Esophagus muscularis mucosa (tissue), 4 donors: Measurements from ENCODE around the gene CD8B2. TPM values are rescaled to one million over a fixed set of nuclear protein-coding genes. Genes with fewer than 3 reads are reported as not detected.
"Not testable (repeated sequence)": the region's sequence is repeated elsewhere in the genome, so short reads cannot be mapped to it uniquely, and the experiment has no call there.

Experiments used
- DNase-seq: peaks from one replicate; pipeline ENCODE4 v3.0.0-alpha.2; 2017; ENCODE audit errors: extremely low spot score
- H3K27ac ChIP-seq, 4 donors: fragments of 200-600 bp; sonication (generic); replicated peaks in 1 of 4; 1 replicate in 3 of 4; 2 replicates in 1 of 4; pipeline ENCODE4 v1.5.1; 2016 to 2019; ENCODE audit warnings: mild to moderate bottlenecking in 1 of 4
- H3K27me3 ChIP-seq, 4 donors: fragments of 200-600 bp; sonication (generic); one replicate each; pipeline versions ENCODE4 v1.5.1 to v1.6.0; 2016 to 2019
- H3K36me3 ChIP-seq, 4 donors: fragments of 200-600 bp; sonication (generic); one replicate each; pipeline ENCODE4 v1.5.1; 2016 to 2019
- H3K4me1 ChIP-seq, 4 donors: fragments of 200-600 bp; sonication (generic); one replicate each; pipeline ENCODE4 v1.5.1; 2016 to 2019
- H3K4me3 ChIP-seq, 4 donors: fragments of 200-600 bp; sonication (generic); 1 replicate in 2 of 4; 2 replicates in 2 of 4; pipeline ENCODE4 v1.5.1; 2016 to 2019; ENCODE audit warnings: mild to moderate bottlenecking in 4 of 4, moderate library complexity in 1 of 4
- H3K9me3 ChIP-seq, 4 donors: fragments of 200-600 bp; sonication (generic); 1 replicate in 3 of 4; 2 replicates in 1 of 4; pipeline ENCODE4 v1.5.1; 2016 to 2019
- CTCF ChIP-seq, 3 experiments: fragments of 200-600 bp in 2 of 3; fragments of 450-650 bp in 1 of 3; sonication (generic) in 2 of 3; IDR thresholded peaks; one replicate each; pipeline ENCODE4 v1.5.1; 2017 to 2019; ENCODE audit warnings: antibody characterized with exemption in 3 of 3, mild to moderate bottlenecking in 2 of 3, moderate library complexity in 1 of 3
- EP300 ChIP-seq: sonication (generic); formaldehyde crosslinking; IDR thresholded peaks from one replicate; pipeline ENCODE4 v1.6.1; 2017; ENCODE audit warnings: antibody characterized with exemption
- POLR2A ChIP-seq: fragments of 450-650 bp; IDR thresholded peaks from one replicate; pipeline ENCODE4 v1.6.1; 2017; ENCODE audit warnings: antibody characterized with exemption, moderate library complexity, mild to moderate bottlenecking, low read depth
- POLR2AphosphoS5 ChIP-seq, 2 donors: sonication (generic); formaldehyde crosslinking; IDR thresholded peaks; one replicate each; pipeline ENCODE4 v1.6.1; 2017; ENCODE audit warnings: antibody characterized with exemption in 2 of 2
- WGBS: methylation state at CpG from one replicate; pipeline ENCODE4 v1.1.5; 2018; 5-methylcytosine and 5-hydroxymethylcytosine counted together
- intact Hi-C: fragments of 100-400 bp; cut with DNase I; formaldehyde crosslinking; loops from one replicate; pipeline ENCODE4 v1.15.1; 2023
- total RNA-seq, 4 donors: library from RNA; depleted of rRNA; stranded (reverse); fragments of >200 nt; gene quantifications; one replicate each; pipeline versions ENCODE4 v1.1.0 to v1.2.1, GENCODE V29; 2016

The CD8B2 gene
- total RNA-seq, 4 donors from 2014 or later, result 0.13 TPM; not detected in 3

- peaks cover 0 to 5% (median 2%) of the 10 kb centered on the region in 4 donors for H3K4me1 ChIP-seq
- WGBS, result 72% methylated on average over 7 of the region's 7 CpGs
- no peaks in the 10 kb centered on the region for H3K9me3 ChIP-seq
- TF ChIP-seq POLR2A (no peak), POLR2AphosphoS5 (IDR thresholded peaks at IDR 0.05) (no peak)
- intact Hi-C loops, result no loop called here
- H3K4me3 ChIP-seq, result no peak overlapping the region
- no peaks in the 10 kb centered on the region for H3K36me3 ChIP-seq
- no peak for DNase-seq
- H3K27ac ChIP-seq, result no peak overlapping the region
- no peaks in the 10 kb centered on the region for H3K27me3 ChIP-seq
These were observed 64.4 kb downstream of the CD8B2 start for GRCh38 chr2:106551417-106552130.

GRCh38 chr2:106552921-106553320, 65.8 kb downstream of the CD8B2 start:
- intact Hi-C loops, result no loop called here
- no peaks in the 10 kb centered on the region for H3K27me3 ChIP-seq

DNA sequence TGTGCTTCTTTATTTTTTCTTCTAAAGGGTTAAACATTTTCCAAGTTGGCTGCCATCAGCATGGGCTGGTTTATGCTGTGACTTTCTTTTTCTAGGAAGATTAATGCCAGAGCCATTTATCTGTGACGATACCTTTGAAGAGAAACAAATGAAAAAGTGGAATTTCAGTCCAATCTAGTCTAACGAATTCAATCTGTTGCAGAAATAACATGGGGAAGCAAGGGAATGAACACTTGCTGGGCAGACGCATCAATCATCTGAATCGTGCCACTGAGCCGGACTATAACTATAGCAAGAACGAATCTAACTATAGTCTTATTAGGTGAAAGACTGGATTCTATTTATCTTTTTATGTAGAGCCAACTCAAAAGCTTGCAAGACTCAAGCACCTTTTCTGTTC, 66.2 kb downstream of the CD8B2 start:
- Histone ChIP-seq H3K27me3 (no peaks in the 10 kb centered on the region), H3K4me1 (peaks cover 0 to 7% (median 4%) of the 10 kb centered on the region in 4 donors), H3K4me3 (no peak overlapping the region), H3K27ac (no peak overlapping the region), H3K36me3 (no peaks in the 10 kb centered on the region), H3K9me3 (no peaks in the 10 kb centered on the region)
- WGBS, result 62% methylated on average over 6 of the region's 6 CpGs
- intact Hi-C loops, result no loop called here
- no peak for DNase-seq
- TF ChIP-seq EP300, result no peak
- no peak for TF ChIP-seq POLR2A
- TF ChIP-seq CTCF (IDR thresholded peaks at IDR 0.05), result no peak
- TF ChIP-seq POLR2AphosphoS5 (IDR thresholded peaks at IDR 0.05), result no peak

More at GRCh38 chr2:106552921-106553320, 65.8 kb downstream of the CD8B2 start:
- no peaks in the 10 kb centered on the region for H3K36me3 ChIP-seq
- peaks cover 0 to 6% (median 4%) of the 10 kb centered on the region in 4 donors for H3K4me1 ChIP-seq
- H3K4me3 ChIP-seq, result no peak overlapping the region
- no peak for DNase-seq
- 61% methylated on average over 6 of the region's 6 CpGs for WGBS
- H3K9me3 ChIP-seq, result no peaks in the 10 kb centered on the region
- TF ChIP-seq CTCF (IDR thresholded peaks at IDR 0.05) (no peak), POLR2AphosphoS5 (IDR thresholded peaks at IDR 0.05) (no peak), POLR2A (no peak), EP300 (no peak)
- H3K27ac ChIP-seq, result no peak overlapping the region

- TF ChIP-seq EP300 (no peak), CTCF (IDR thresholded peaks at IDR 0.05) (no peak), POLR2AphosphoS5 (IDR thresholded peaks at IDR 0.05) (no peak), POLR2A (no peak)
- Histone ChIP-seq H3K9me3 (no peaks in the 10 kb centered on the region), H3K27ac (no peak overlapping the region), H3K4me1 (peaks cover 0 to 11% (median 7%) of the 10 kb centered on the region in 4 donors), H3K36me3 (no peaks in the 10 kb centered on the region), H3K4me3 (no peak overlapping the region), H3K27me3 (no peaks in the 10 kb centered on the region)
- intact Hi-C loops, result no loop called here
- no peak for DNase-seq
- 83% methylated on average over 4 of the region's 6 CpGs for WGBS
These were observed 67.2 kb downstream of the CD8B2 start for GRCh38 chr2:106554411-106554810.

DNA sequence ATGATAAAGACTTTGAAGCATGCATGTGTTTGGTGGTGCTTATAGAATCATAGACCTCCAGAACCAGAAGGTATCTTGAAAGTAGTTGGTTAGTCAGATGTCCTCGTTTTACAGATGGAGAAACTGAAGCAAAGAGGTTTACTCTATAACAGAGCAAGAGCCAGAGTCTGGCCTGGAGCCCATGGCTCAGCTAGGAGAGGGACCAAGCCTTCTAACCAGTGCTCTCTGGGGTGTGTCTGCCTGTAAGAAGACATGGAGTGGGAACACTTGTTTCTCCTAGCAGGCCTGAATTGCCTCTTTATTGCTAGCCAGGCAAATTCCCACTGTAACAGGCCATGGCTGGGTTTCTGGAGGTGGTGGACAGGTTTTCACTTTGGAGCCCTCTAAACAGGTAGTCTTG, 67.9 kb downstream of the CD8B2 start:
- Histone ChIP-seq H3K4me1 (peaks cover 0 to 18% (median 12%) of the 10 kb centered on the region in 4 donors), H3K27ac (no peak overlapping the region), H3K9me3 (no peaks in the 10 kb centered on the region), H3K27me3 (no peaks in the 10 kb centered on the region), H3K4me3 (no peak overlapping the region), H3K36me3 (no peaks in the 10 kb centered on the region)
- intact Hi-C loops, result no loop called here
- WGBS, result 0% methylated on average over 1 of the region's 1 CpG
- no peak for TF ChIP-seq POLR2AphosphoS5 (IDR thresholded peaks at IDR 0.05)
- no peak for TF ChIP-seq POLR2A
- TF ChIP-seq CTCF (IDR thresholded peaks at IDR 0.05), result no peak
- no peak for TF ChIP-seq EP300
- no peak for DNase-seq

- H3K9me3 ChIP-seq, H3K36me3 ChIP-seq, H3K4me3 ChIP-seq, intact Hi-C loops, H3K27me3 ChIP-seq, DNase-seq: not testable (repeated sequence)
- WGBS, result 82% methylated on average over 3 of the region's 3 CpGs
- peak overlapping the region in 2 of 4 donors; percentile 1 to 69 for H3K27ac ChIP-seq
- H3K4me1 ChIP-seq, result peaks cover 20 to 56% (median 53%) of the 10 kb centered on the region in 4 donors
These were observed 72.6 kb downstream of the CD8B2 start for GRCh38 chr2:106559786-106560185.
